OCI-LY1 (cell line): ENCODE results near the gene IZUMO2.

Experiments used
- H2AFZ ChIP-seq: fragments of 200-600 bp; sonication (generic), shearing (Covaris generic); 2 replicates; pipeline ENCODE4 v1.6.0; 2014; ENCODE audit warnings: antibody characterized with exemption, mild to moderate bottlenecking, low read length
- H3F3A ChIP-seq: fragments of 200-600 bp; sonication (generic), shearing (Covaris generic); 2 replicates; pipeline ENCODE4 v1.6.0; 2014; ENCODE audit warnings: mild to moderate bottlenecking, antibody characterized with exemption, low read length, moderate library complexity; ENCODE audit not compliant: insufficient read depth
- H3K27ac ChIP-seq: fragments of 200-600 bp; sonication (generic); 2 replicates; pipeline ENCODE4 v1.5.1; 2014; ENCODE audit warnings: low read length, mixed run types, mild to moderate bottlenecking, low read depth; ENCODE audit not compliant: poor library complexity, severe bottlenecking
- H3K27me3 ChIP-seq: fragments of 200-600 bp; sonication (generic); 2 replicates; pipeline ENCODE4 v1.6.0; 2014; ENCODE audit warnings: antibody characterized with exemption, mild to moderate bottlenecking, low read length, moderate library complexity; ENCODE audit not compliant: insufficient read depth
- H3K36me3 ChIP-seq: fragments of 200-600 bp; sonication (generic); 2 replicates; pipeline ENCODE4 v1.6.1; 2014; ENCODE audit warnings: mild to moderate bottlenecking, antibody characterized with exemption, low read length, moderate library complexity, mixed read lengths; ENCODE audit not compliant: insufficient read depth
- H3K4me1 ChIP-seq: fragments of 200-600 bp; sonication (generic); 2 replicates; pipeline ENCODE4 v1.5.1; 2014; ENCODE audit warnings: mild to moderate bottlenecking, low read length, moderate library complexity; ENCODE audit not compliant: insufficient read depth, severe bottlenecking
- H3K4me2 ChIP-seq: fragments of 200-600 bp; sonication (generic), shearing (Covaris generic); 2 replicates; pipeline ENCODE4 v1.6.1; 2014; ENCODE audit warnings: low read length
- H3K4me3 ChIP-seq: fragments of 200-600 bp; sonication (generic); 2 replicates; pipeline ENCODE4 v1.5.1; 2014; ENCODE audit warnings: low read length, low read depth, mild to moderate bottlenecking, mixed read lengths; ENCODE audit not compliant: poor library complexity, severe bottlenecking
- H3K79me2 ChIP-seq: fragments of 200-600 bp; shearing (Covaris generic); 2 replicates; pipeline ENCODE4 v1.6.1; 2016; ENCODE audit warnings: mixed run types, low read length, mixed read lengths; ENCODE audit not compliant: insufficient read depth
- H3K9ac ChIP-seq: fragments of 200-600 bp; sonication (generic), shearing (Covaris generic); 2 replicates; pipeline ENCODE4 v1.6.1; 2014; ENCODE audit warnings: mild to moderate bottlenecking, low read length, mixed read lengths
- H3K9me2 ChIP-seq: fragments of 200-600 bp; sonication (generic), shearing (Covaris generic); 2 replicates; pipeline ENCODE4 v1.6.1; 2014; ENCODE audit warnings: low read depth, mild to moderate bottlenecking, low read length, mixed read lengths
- H3K9me3 ChIP-seq: fragments of 200-600 bp; shearing (Covaris generic); 2 replicates; pipeline ENCODE4 v1.6.1; 2014; ENCODE audit warnings: low read length, mixed read lengths
- H4K20me1 ChIP-seq: fragments of 200-600 bp; sonication (generic), shearing (Covaris generic); 2 replicates; pipeline ENCODE4 v1.6.0; 2016; ENCODE audit warnings: mild to moderate bottlenecking, low read length; ENCODE audit not compliant: insufficient read depth
- EZH2 ChIP-seq: fragments of 200-600 bp; sonication (generic), shearing (Covaris generic); IDR thresholded peaks from 2 replicates; pipeline ENCODE4 v1.8.0; 2017; ENCODE audit warnings: borderline replicate concordance, mixed run types, mild to moderate bottlenecking, antibody characterized with exemption, low read length, moderate library complexity, mixed read lengths
- TF ChIP-seq, protein P1 (sequence below): fragments of 200-600 bp; sonication (generic), shearing (Covaris generic); IDR thresholded peaks from 2 replicates; pipeline ENCODE4 v1.5.1; 2017; ENCODE audit warnings: mild to moderate bottlenecking, antibody characterized with exemption, low read length, moderate library complexity, mixed read lengths

Gene IZUMO2

GRCh38 chr19:50207730-50208129 lies 44.6 kb upstream of the IZUMO2 start:
- no peak for TF ChIP-seq EZH2
- TF ChIP-seq, protein P1, sequence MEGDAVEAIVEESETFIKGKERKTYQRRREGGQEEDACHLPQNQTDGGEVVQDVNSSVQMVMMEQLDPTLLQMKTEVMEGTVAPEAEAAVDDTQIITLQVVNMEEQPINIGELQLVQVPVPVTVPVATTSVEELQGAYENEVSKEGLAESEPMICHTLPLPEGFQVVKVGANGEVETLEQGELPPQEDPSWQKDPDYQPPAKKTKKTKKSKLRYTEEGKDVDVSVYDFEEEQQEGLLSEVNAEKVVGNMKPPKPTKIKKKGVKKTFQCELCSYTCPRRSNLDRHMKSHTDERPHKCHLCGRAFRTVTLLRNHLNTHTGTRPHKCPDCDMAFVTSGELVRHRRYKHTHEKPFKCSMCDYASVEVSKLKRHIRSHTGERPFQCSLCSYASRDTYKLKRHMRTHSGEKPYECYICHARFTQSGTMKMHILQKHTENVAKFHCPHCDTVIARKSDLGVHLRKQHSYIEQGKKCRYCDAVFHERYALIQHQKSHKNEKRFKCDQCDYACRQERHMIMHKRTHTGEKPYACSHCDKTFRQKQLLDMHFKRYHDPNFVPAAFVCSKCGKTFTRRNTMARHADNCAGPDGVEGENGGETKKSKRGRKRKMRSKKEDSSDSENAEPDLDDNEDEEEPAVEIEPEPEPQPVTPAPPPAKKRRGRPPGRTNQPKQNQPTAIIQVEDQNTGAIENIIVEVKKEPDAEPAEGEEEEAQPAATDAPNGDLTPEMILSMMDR, result no peak

GRCh38 chr19:50206191-50206590 lies 43.1 kb upstream of the IZUMO2 start:
- Histone ChIP-seq H3K9me3 (no peaks in the 10 kb centered on the region), H3K4me1 (no peaks in the 10 kb centered on the region)
- TF ChIP-seq EZH2, result no peak
- TF ChIP-seq, protein P1, result no peak

More at GRCh38 chr19:50207730-50208129, 44.6 kb upstream of the IZUMO2 start:
- no peaks in the 10 kb centered on the region; the same call in 1 of the 2 replicates for H3K36me3 ChIP-seq
- no peaks in the 10 kb centered on the region for H3K9me3 ChIP-seq
- H3K27ac ChIP-seq, result no peak overlapping the region
- H3K27me3 ChIP-seq, result no peaks in the 10 kb centered on the region
- no peaks in the 10 kb centered on the region for H3K79me2 ChIP-seq
- H4K20me1 ChIP-seq, result no peaks in the 10 kb centered on the region
- H2AFZ ChIP-seq, result no peak overlapping the region
- no peak overlapping the region for H3K4me2 ChIP-seq
- H3K4me3 ChIP-seq, result no peak overlapping the region
- H3K9me2 ChIP-seq, result no peaks in the 10 kb centered on the region
- H3K9ac ChIP-seq, result no peak overlapping the region
- no peaks in the 10 kb centered on the region for H3F3A ChIP-seq
- H3K4me1 ChIP-seq, result no peaks in the 10 kb centered on the region

DNA sequence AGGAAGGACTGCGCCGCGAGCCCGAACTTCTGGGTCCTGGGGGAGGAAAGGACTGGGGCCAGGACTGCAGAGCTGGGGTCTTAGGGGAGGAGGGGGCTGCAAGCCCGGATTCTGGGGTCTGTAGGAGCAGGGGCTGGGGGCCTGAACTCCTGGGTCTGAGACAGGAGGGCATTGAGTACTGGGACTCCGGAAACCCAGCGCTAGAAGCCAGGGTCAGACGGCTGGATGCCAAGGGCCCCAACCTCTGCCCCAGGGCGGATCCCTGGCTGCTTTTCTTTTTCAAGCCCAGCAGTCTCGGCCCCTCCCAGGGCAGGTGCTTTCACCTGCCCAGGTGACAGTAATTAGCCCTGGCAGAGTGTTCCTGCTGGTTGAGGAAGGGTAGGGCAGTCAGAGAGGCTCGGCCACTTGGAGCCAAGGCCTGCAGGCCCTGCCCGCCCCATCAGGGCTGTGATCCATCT lies 42.6 kb upstream of the IZUMO2 start:
- Histone ChIP-seq H2AFZ (no peak overlapping the region), H3K27ac (no peak overlapping the region), H3F3A (no peaks in the 10 kb centered on the region), H3K9me3 (no peaks in the 10 kb centered on the region), H3K9me2 (no peaks in the 10 kb centered on the region), H3K36me3 (no peaks in the 10 kb centered on the region), H3K79me2 (no peaks in the 10 kb centered on the region), H4K20me1 (no peaks in the 10 kb centered on the region), H3K4me2 (no peak overlapping the region), H3K27me3 (no peaks in the 10 kb centered on the region), H3K9ac (no peak overlapping the region), H3K4me3 (no peak overlapping the region), H3K4me1 (no peaks in the 10 kb centered on the region)
- no peak for TF ChIP-seq EZH2
- TF ChIP-seq, protein P1, result no peak

More at GRCh38 chr19:50206191-50206590, 43.1 kb upstream of the IZUMO2 start:
- Histone ChIP-seq H3K9ac (no peak overlapping the region), H2AFZ (no peak overlapping the region), H3K27ac (no peak overlapping the region), H3K4me2 (no peak overlapping the region), H3K4me3 (no peak overlapping the region), H4K20me1 (no peaks in the 10 kb centered on the region), H3K79me2 (no peaks in the 10 kb centered on the region), H3F3A (no peaks in the 10 kb centered on the region), H3K27me3 (no peaks in the 10 kb centered on the region), H3K9me2 (no peaks in the 10 kb centered on the region), H3K36me3 (no peaks in the 10 kb centered on the region)
